Mesenchymal stem cell (in vitro differentiated cells and primary cell): ENCODE results near the gene SFSWAP.
"Not testable (repeated sequence)": the region's sequence is repeated elsewhere in the genome, so short reads cannot be mapped to it uniquely, and the experiment has no call there.

ENCODE experiments used
- DNase-seq: peaks from one replicate; pipeline ENCODE4 v3.0.0-alpha.2; 2013
- H2AFZ ChIP-seq: one replicate; pipeline ENCODE4 v1.6.1; 2013; ENCODE audit warnings: low read depth, mild to moderate bottlenecking, control low read depth, inconsistent platforms, low read length, moderate library complexity
- H2AK5ac ChIP-seq: 2 replicates; pipeline ENCODE4 v1.6.1; 2013; ENCODE audit warnings: low read length, moderate library complexity, mild to moderate bottlenecking, inconsistent platforms; ENCODE audit not compliant: severe bottlenecking
- H2BK120ac ChIP-seq: one replicate; pipeline ENCODE4 v1.6.1; 2013; ENCODE audit warnings: low read depth, mild to moderate bottlenecking, inconsistent platforms, low read length, moderate library complexity
- H2BK12ac ChIP-seq, 2 experiments: one replicate each; pipeline ENCODE4 v1.6.1; 2013; ENCODE audit warnings: inconsistent platforms in 2 of 2, low read length in 2 of 2, mild to moderate bottlenecking in 2 of 2, moderate library complexity in 2 of 2, control low read depth in 1 of 2
- H2BK15ac ChIP-seq: one replicate; pipeline ENCODE4 v1.6.1; 2013; ENCODE audit warnings: mild to moderate bottlenecking, low read depth, inconsistent platforms; ENCODE audit not compliant: poor library complexity, severe bottlenecking
- H2BK5ac ChIP-seq: 2 replicates; pipeline ENCODE4 v1.6.1; 2013; ENCODE audit warnings: low read depth, mild to moderate bottlenecking, low read length, control low read depth, inconsistent platforms; ENCODE audit not compliant: poor library complexity, severe bottlenecking
- H3K14ac ChIP-seq, 2 experiments: one replicate each; pipeline ENCODE4 v1.6.1; 2013; ENCODE audit warnings: inconsistent platforms in 2 of 2, low read length in 2 of 2, control low read depth in 1 of 2, mild to moderate bottlenecking in 1 of 2, moderate library complexity in 1 of 2
- H3K18ac ChIP-seq, 2 experiments: one replicate each; pipeline ENCODE4 v1.6.1; 2013; ENCODE audit warnings: inconsistent platforms in 2 of 2, low read length in 2 of 2, control low read depth in 1 of 2, low read depth in 1 of 2, mild to moderate bottlenecking in 1 of 2
- H3K23ac ChIP-seq, 2 experiments: one replicate each; pipeline ENCODE4 v1.6.1; 2013; ENCODE audit warnings: inconsistent platforms in 2 of 2, low read length in 2 of 2, mild to moderate bottlenecking in 2 of 2, moderate library complexity in 2 of 2, control low read depth in 1 of 2
- H3K27ac ChIP-seq: 2 replicates; pipeline ENCODE4 v1.5.1; 2013; ENCODE audit warnings: mild to moderate bottlenecking, moderate library complexity, low read length, control low read depth, inconsistent platforms; ENCODE audit not compliant: poor library complexity, severe bottlenecking
- H3K27me3 ChIP-seq, 2 experiments: 2 replicates each; pipeline versions ENCODE4 v1.6.1 to v1.7.0; 2013; ENCODE audit warnings: low read length in 2 of 2, mild to moderate bottlenecking in 2 of 2, moderate library complexity in 2 of 2, control low read depth in 1 of 2, inconsistent platforms in 1 of 2; ENCODE audit not compliant: control insufficient read depth in 1 of 2, insufficient read depth in 1 of 2
- H3K36me3 ChIP-seq, 2 experiments: 2 replicates each; pipeline versions ENCODE4 v1.6.1 to v1.7.0; 2013; ENCODE audit warnings: low read length in 2 of 2, control low read depth in 1 of 2, inconsistent platforms in 1 of 2, low read depth in 1 of 2, mild to moderate bottlenecking in 1 of 2; ENCODE audit not compliant: insufficient read depth in 2 of 2, control insufficient read depth in 1 of 2
- H3K4ac ChIP-seq, 2 experiments: one replicate each; pipeline ENCODE4 v1.6.1; 2013; ENCODE audit warnings: inconsistent platforms in 2 of 2, low read length in 2 of 2, mild to moderate bottlenecking in 2 of 2, moderate library complexity in 2 of 2, control low read depth in 1 of 2, low read depth in 1 of 2
- H3K4me1 ChIP-seq: 2 replicates; pipeline ENCODE4 v1.6.1; 2013; ENCODE audit warnings: low read depth, low read length, control low read depth; ENCODE audit not compliant: control insufficient read depth, insufficient read depth
- H3K4me2 ChIP-seq: 2 replicates; pipeline ENCODE4 v1.6.1; 2013; ENCODE audit warnings: low read length, mild to moderate bottlenecking, inconsistent platforms; ENCODE audit not compliant: poor library complexity, severe bottlenecking
- H3K4me3 ChIP-seq, 2 experiments: 2 replicates each; pipeline versions ENCODE4 v1.5.1 to v1.7.0; 2013; ENCODE audit warnings: low read length in 2 of 2, mild to moderate bottlenecking in 2 of 2, control low read depth in 1 of 2, low read depth in 1 of 2; ENCODE audit not compliant: insufficient read depth in 1 of 2
- H3K79me1 ChIP-seq: replicated peaks from 2 replicates; pipeline ENCODE4 v1.6.1; 2013; ENCODE audit warnings: mild to moderate bottlenecking, control low read depth, low read length, inconsistent platforms; ENCODE audit not compliant: poor library complexity, severe bottlenecking
- H3K9ac ChIP-seq: 2 replicates; pipeline ENCODE4 v1.7.0; 2013; ENCODE audit warnings: mild to moderate bottlenecking, low read length, moderate library complexity
- H3K9me3 ChIP-seq: 2 replicates; pipeline ENCODE4 v1.7.0; 2013; ENCODE audit warnings: mild to moderate bottlenecking, low read length; ENCODE audit not compliant: control insufficient read depth
- H4K8ac ChIP-seq: one replicate; pipeline ENCODE4 v1.6.1; 2013; ENCODE audit warnings: inconsistent platforms, mild to moderate bottlenecking, low read length, moderate library complexity
- H4K91ac ChIP-seq: one replicate; pipeline ENCODE4 v1.6.1; 2013; ENCODE audit warnings: mild to moderate bottlenecking, low read length, inconsistent platforms
- WGBS: methylation state at CpG from one replicate; pipeline ENCODE4 v1.1.7; 2013; ENCODE audit warnings: mixed read lengths; 5-methylcytosine and 5-hydroxymethylcytosine counted together

SFSWAP gene

DNA sequence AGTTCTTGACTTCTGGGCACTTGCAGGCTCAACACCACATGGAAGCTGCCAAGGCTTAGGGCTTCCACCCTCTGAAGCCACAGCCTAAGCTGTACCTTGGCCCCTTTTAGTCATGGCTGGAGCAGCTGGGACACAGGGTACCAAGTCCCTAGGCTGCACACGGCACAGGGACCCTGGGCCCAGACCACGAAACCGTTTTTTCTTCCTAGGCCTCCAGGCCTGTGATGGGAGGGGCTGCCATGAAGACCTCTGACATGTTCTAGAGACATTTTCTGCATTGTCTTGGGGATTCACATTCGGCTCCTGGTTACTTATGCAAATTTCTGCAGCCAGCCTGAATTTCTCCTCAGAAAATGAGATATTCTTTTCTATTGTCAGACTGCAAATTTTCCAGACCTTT lies 33.0 kb downstream of the SFSWAP start:
- not testable (repeated sequence) for H3K4ac ChIP-seq, H3K18ac ChIP-seq, DNase-seq, H2BK15ac ChIP-seq, H3K9me3 ChIP-seq, H3K23ac ChIP-seq, H4K91ac ChIP-seq, H3K4me3 ChIP-seq, H2BK12ac ChIP-seq, H2AK5ac ChIP-seq, H3K27me3 ChIP-seq, H4K8ac ChIP-seq, H2BK120ac ChIP-seq, H3K14ac ChIP-seq, H2AFZ ChIP-seq, H3K4me2 ChIP-seq, H3K27ac ChIP-seq, H2BK5ac ChIP-seq, H3K4me1 ChIP-seq, H3K9ac ChIP-seq
- WGBS, result over 99% methylated on average over 4 of the region's 4 CpGs
- Histone ChIP-seq H3K79me1 (peaks cover 58% of the 10 kb centered on the region), H3K36me3 (peaks cover 47 to 77% of the 10 kb centered on the region in 2 experiments)

DNA sequence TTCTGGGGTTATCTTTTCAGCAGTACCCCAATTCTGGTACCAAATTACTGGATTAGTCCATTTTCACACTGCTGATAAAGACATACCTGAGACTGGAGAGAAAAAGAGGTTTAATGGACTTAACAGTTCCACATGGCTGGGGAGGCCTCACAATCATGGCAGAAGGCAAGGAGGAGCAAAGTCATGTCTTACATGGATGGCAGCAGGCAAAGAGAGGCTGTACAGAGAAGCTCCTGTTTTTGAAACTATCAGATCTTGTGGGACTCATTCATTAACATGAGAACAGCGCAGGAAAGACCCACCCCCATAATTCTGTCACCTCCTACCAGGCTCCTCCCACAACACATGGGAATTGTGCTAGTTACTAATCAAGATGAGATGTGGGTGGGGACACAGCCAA lies 33.8 kb downstream of the SFSWAP start:
- H2BK15ac ChIP-seq, H2BK120ac ChIP-seq, H3K4me2 ChIP-seq, H4K91ac ChIP-seq, H2AK5ac ChIP-seq, H3K4ac ChIP-seq, H3K4me1 ChIP-seq, DNase-seq, H3K9ac ChIP-seq, H3K9me3 ChIP-seq, H3K27ac ChIP-seq, H3K27me3 ChIP-seq, H4K8ac ChIP-seq, H2BK12ac ChIP-seq, H3K14ac ChIP-seq, H2AFZ ChIP-seq, H2BK5ac ChIP-seq, H3K18ac ChIP-seq, H3K23ac ChIP-seq: not testable (repeated sequence)
- no CpG with 5 or more reads among the region's 1 CpG for WGBS
- Histone ChIP-seq H3K79me1 (peaks cover 63% of the 10 kb centered on the region), H3K36me3 (peaks cover 52 to 81% of the 10 kb centered on the region in 2 experiments), H3K4me3 (peak overlapping the region in 1 of 2 experiments; percentile 24)

- peaks cover 3% of the 10 kb centered on the region for H3K9me3 ChIP-seq
- H2AFZ ChIP-seq, result no peak overlapping the region
- 97% methylated on average over 7 of the region's 7 CpGs for WGBS
- no peak overlapping the region for H3K4ac ChIP-seq
- H2BK15ac ChIP-seq, result no peak overlapping the region
- H3K4me2 ChIP-seq, result no peak overlapping the region
- no peaks in the 10 kb centered on the region for H3K27me3 ChIP-seq
- H3K23ac ChIP-seq, result no peak overlapping the region
- H3K4me1 ChIP-seq, result peaks cover 4% of the 10 kb centered on the region
- H2BK12ac ChIP-seq, result no peak overlapping the region
- no peak overlapping the region for H3K9ac ChIP-seq
- no peak overlapping the region for H4K8ac ChIP-seq
- H2AK5ac ChIP-seq, result no peak overlapping the region
- DNase-seq, result no peak
- H3K79me1 ChIP-seq, result peaks cover 64% of the 10 kb centered on the region
- H3K18ac ChIP-seq, result no peak overlapping the region
- peaks cover 54 to 79% of the 10 kb centered on the region in 2 experiments for H3K36me3 ChIP-seq
- no peak overlapping the region for H3K14ac ChIP-seq
- no peak overlapping the region for H2BK120ac ChIP-seq
- no peak overlapping the region for H3K27ac ChIP-seq
- no peak overlapping the region for H2BK5ac ChIP-seq
- no peak overlapping the region for H4K91ac ChIP-seq
- no peak overlapping the region for H3K4me3 ChIP-seq
Observed at GRCh38 chr12:131745706-131746105, 34.8 kb downstream of the SFSWAP start.

DNA sequence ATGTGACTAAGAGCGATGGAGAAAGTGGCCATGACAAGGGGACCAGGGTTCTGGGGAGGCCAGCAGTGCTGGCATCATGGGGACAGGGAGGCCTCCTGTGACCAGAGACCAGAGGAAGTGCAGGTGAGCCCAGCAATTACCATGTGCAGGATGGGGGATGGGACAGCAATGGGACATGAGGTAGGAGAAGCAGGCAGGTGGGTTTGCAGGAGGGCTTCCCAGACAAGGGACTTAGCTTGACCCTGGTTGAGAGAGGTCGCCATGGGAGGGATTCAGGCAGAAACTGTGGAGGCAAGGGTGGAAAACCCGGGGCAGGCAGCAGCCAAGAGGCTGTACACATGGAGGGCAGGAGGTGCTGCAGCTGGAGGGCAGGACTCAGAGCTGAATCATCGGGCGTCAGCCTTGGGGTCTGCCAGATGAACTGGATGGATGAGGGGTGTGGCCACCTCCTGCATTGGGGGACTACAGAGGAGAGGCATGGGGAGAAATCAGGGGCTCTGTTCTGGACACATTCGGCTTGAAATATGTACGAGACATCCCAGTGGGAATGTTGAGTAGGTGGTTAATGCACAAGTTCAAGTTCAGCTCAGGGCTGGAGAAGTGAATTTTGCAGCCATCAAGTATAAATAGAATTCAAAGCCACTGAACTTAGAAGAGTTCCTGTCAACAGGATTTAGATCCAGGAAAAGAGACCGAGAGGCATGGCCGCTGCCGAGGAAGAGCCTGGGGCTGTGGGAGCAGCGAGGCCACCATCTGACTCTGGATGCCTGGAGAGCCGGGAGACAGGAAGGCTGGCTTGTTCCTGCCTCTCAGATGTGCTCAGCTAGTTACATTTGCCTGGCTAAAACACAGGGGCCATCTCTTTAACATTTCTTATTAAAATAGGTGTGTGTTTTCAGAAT lies 36.6 kb downstream of the SFSWAP start:
- 94% methylated on average over 12 of the region's 12 CpGs for WGBS
- H3K9me3 ChIP-seq, result peaks cover 3% of the 10 kb centered on the region
- H2AFZ ChIP-seq, result no peak overlapping the region
- no peak overlapping the region for H3K27ac ChIP-seq
- H3K14ac ChIP-seq, result no peak overlapping the region
- peaks cover 53 to 82% of the 10 kb centered on the region in 2 experiments for H3K36me3 ChIP-seq
- no peak for DNase-seq
- H2BK12ac ChIP-seq, result no peak overlapping the region
- no peak overlapping the region for H3K4me2 ChIP-seq
- no peak overlapping the region for H3K18ac ChIP-seq
- H2BK15ac ChIP-seq, result no peak overlapping the region
- H3K23ac ChIP-seq, result peak overlapping the region in 1 of 2 experiments; percentile 3
- H3K79me1 ChIP-seq, result peaks cover 65% of the 10 kb centered on the region
- H2AK5ac ChIP-seq, result no peak overlapping the region
- H4K8ac ChIP-seq, result peak overlapping the region; percentile 19
- no peaks in the 10 kb centered on the region for H3K27me3 ChIP-seq
- no peak overlapping the region for H3K4ac ChIP-seq
- no peak overlapping the region for H3K9ac ChIP-seq
- H3K4me3 ChIP-seq, result no peak overlapping the region
- H2BK120ac ChIP-seq, result no peak overlapping the region
- H2BK5ac ChIP-seq, result no peak overlapping the region
- H3K4me1 ChIP-seq, result peaks cover 4% of the 10 kb centered on the region
- peak overlapping the region; percentile 54 for H4K91ac ChIP-seq
